AG09309 (cell line): ENCODE data around the gene CMTR1.

Source experiments
- DNase-seq: peaks from one replicate; pipeline ENCODE4 v3.0.0-alpha.2; 2010; ENCODE audit warnings: low read depth
- H3K4me3 ChIP-seq: 2 replicates; pipeline ENCODE4 v1.5.1; 2011; ENCODE audit warnings: mild to moderate bottlenecking, low read depth, low read length, moderate library complexity; ENCODE audit not compliant: control insufficient read depth
- CTCF ChIP-seq: IDR thresholded peaks from 2 replicates; pipeline ENCODE4 v1.5.1; 2011; ENCODE audit warnings: mild to moderate bottlenecking, low read depth, low read length, inconsistent platforms; ENCODE audit not compliant: insufficient read depth, control insufficient read depth; ENCODE audit errors: missing control alignments

The CMTR1 gene

DNA sequence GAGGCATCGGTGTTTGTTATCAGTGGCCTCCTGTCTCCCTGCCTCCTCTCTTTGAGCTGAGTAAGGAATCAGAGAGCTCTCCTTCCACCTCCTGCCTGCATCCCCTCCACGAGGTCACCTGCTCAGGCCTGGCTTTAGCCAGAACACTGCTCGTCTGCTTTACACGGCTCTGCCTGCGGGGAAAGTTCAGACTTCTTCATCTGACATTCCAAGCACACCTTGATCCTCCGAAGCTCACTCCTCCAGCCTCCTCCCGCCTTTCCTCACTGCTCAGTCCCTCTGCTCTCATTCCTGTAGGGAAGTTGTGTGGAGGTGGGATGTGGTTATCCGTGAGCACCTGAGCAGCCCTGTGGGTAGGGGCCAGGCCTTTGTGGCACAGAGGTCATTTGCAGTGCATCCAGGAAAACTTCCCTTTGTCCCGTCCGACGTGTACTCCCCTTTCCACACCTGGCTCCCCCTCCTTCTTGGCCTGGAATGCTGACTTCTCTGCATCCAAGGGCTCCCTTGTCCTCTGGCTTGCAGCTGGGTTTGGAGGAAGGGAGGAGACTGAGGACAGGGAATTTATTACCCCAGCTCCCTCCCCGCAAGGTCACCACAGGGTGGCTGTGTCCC, 79.5 kb downstream of the CMTR1 start:
- no peak for DNase-seq
- no peak for TF ChIP-seq CTCF
- H3K4me3 ChIP-seq = no peak overlapping the region

DNA sequence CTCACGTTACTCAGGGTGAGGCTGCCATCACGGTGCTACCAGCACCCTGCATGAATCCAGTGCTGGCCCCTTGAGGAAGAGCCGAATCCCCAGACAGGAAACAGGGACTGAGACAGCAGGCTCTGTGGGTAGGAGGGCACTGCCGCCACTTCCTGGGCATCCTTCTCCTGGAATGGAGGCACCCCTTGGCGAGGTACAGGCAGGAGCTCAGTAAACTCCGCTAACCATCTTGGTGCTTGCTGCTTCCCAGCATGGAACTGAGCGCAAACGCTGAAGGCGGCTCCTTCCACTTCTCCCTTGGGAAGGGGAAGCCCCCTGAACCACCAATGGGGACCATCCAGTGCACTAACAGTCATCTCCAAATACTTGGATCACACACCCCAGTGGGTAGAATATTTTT, 80.1 kb downstream of the CMTR1 start:
- H3K4me3 ChIP-seq = no peak overlapping the region
- no peak for TF ChIP-seq CTCF
- DNase-seq = no peak

GRCh38 chr6:37513576-37513975, 80.6 kb downstream of the CMTR1 start:
- TF ChIP-seq CTCF = no peak
- no peak overlapping the region for H3K4me3 ChIP-seq

GRCh38 chr6:37514321-37514771, 81.3 kb downstream of the CMTR1 start:
- DNase-seq = no peak
- H3K4me3 ChIP-seq = no peak overlapping the region
- no peak for TF ChIP-seq CTCF

More at GRCh38 chr6:37513576-37513975, 80.6 kb downstream of the CMTR1 start:
- DNase-seq = no peak

GRCh38 chr6:37514837-37515236, 81.8 kb downstream of the CMTR1 start:
- no peak overlapping the region for H3K4me3 ChIP-seq
- DNase-seq = no peak
- no peak for TF ChIP-seq CTCF

DNA sequence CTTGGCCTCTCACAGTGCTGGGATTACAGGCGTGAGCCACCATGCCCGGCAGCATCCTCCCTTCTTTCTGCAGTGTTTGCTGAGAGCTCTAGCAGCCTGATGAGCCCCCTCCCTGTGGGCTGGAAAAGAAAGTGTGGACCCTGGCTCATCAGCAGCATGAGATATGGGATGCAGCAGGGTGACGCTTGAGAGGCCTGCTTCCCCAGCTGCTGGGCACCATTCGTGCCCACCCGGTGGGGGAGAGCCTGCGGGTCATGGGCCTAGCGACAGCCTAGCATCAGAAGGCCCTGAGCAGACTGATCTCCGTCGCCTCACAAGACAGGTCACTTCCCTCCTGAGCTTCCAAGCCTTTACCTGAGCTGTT, 82.7 kb downstream of the CMTR1 start:
- no peak overlapping the region for H3K4me3 ChIP-seq
- TF ChIP-seq CTCF = no peak
- no peak for DNase-seq

DNA sequence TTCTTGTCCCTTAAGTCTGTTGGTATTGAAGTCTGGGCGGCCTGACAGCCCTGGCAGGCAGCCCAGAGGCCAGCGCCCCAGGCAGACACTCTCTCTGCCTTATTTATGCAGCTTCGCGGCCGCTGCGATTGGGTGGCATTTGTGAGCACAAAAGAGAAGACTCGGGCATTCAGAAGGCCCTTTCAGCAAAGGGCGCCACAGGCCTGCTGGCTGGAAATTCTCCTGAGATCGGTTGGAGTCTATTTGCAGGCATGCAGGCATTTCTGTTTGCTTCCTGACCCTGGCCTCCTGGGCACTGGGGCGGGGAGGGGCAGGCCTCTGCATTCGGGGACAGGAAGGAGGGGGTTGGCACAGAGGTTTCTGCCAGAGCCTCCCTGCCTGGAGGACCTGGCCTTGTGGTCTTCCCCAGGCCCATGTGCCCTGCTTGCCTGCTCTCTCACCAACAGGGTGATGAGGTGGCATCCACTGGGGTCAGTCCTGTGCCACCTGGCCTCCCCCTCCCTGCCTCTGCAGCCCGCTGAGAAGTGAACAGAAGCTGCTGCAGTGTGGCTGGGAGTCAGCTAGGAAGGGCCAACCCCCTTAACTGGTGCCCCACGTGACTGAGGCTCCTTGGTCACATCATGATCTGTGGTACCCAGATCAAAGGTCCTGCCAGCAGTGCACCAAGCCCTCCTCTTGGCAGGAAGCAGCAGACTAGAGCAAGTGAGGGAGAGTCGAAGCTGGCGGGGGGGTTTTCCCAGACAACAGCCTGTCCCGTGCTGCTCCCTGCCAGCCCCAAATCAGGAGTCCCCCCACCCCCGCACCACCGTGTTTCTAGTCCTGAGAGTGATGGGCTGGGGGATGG, 83.3 kb downstream of the CMTR1 start:
- DNase-seq = no peak
- no peak overlapping the region for H3K4me3 ChIP-seq
- TF ChIP-seq CTCF = no peak
